Measurements from ENCODE around the gene ALKBH5. TPM values are rescaled to one million over a fixed set of nuclear protein-coding genes. Genes with fewer than 3 reads are reported as not detected.

Gene ALKBH5
- total and polyA plus RNA-seq, 5 donors from 2014 or later, result 102 to 123 (median 118) TPM

- Histone ChIP-seq H3K27me3 (ENCODE audit: control insufficient read depth, insufficient read depth, low read length) (no peaks in the 10 kb centered on the region), H3K36me3 (ENCODE audit: control insufficient read depth, insufficient read depth, low read length) (peaks cover 46% of the 10 kb centered on the region), H3K4me3 (ENCODE audit: low read depth, low read length) (no peak overlapping the region), H3K27ac (ENCODE audit: insufficient read depth, low read length, poor library complexity, severe bottlenecking) (peak overlapping the region; percentile 64), H3K9me3 (ENCODE audit: control insufficient read depth in 2 of 2, low read length in 2 of 2) (no peaks in the 10 kb centered on the region), H3K4me1 (ENCODE audit: control insufficient read depth, insufficient read depth, low read length, poor library complexity, severe bottlenecking) (peaks cover 41% of the 10 kb centered on the region)
- Mint-ChIP-seq H3K27ac (peak overlapping the region; percentile 25 to 71 (median 26)), H3K4me3 (peak overlapping the region; percentile 69 to 95 (median 72)), H3K4me1 (peaks cover 0 to 40% (median 20%) of the 10 kb centered on the region in 4 donors), H3K27me3 (no peaks in the 10 kb centered on the region), H3K36me3 (no peaks in the 10 kb centered on the region), H3K9me3 (no peaks in the 10 kb centered on the region)
- DNase-seq (no peak), ATAC-seq (ENCODE audit: low read depth in 2 of 2) (no peak)
Observed at GRCh38 chr17:18256351-18256750, 72.7 kb downstream of the ALKBH5 start.

- no peak for DNase-seq
Observed at GRCh38 chr17:18256776-18257175, 73.1 kb downstream of the ALKBH5 start.

GRCh38 chr17:18257268-18257981 lies 73.8 kb downstream of the ALKBH5 start:
- peak in 1 of 3 donors; percentile 20 for DNase-seq
- H3K4me3 ChIP-seq (ENCODE audit: low read depth, low read length), result peak overlapping the region; percentile 84
- H3K36me3 ChIP-seq (ENCODE audit: control insufficient read depth, insufficient read depth, low read length), result peaks cover 36% of the 10 kb centered on the region
- H3K27me3 ChIP-seq (ENCODE audit: control insufficient read depth, insufficient read depth, low read length), result no peaks in the 10 kb centered on the region
- peaks cover 51% of the 10 kb centered on the region for H3K4me1 ChIP-seq (ENCODE audit: control insufficient read depth, insufficient read depth, low read length, poor library complexity, severe bottlenecking)
- H3K27ac ChIP-seq (ENCODE audit: insufficient read depth, low read length, poor library complexity, severe bottlenecking), result peak overlapping the region; percentile 81
- peak overlapping the region; percentile 95 to 98 (median 96) for H3K4me3 Mint-ChIP-seq
- no peaks in the 10 kb centered on the region for H3K36me3 Mint-ChIP-seq
- H3K4me1 Mint-ChIP-seq, result peaks cover 0 to 51% (median 24%) of the 10 kb centered on the region in 4 donors
- H3K27ac Mint-ChIP-seq, result peak overlapping the region; percentile 60 to 97 (median 97)
- H3K9me3 Mint-ChIP-seq, result no peaks in the 10 kb centered on the region
- no peaks in the 10 kb centered on the region for H3K27me3 Mint-ChIP-seq
- ATAC-seq (ENCODE audit: low read depth in 2 of 2), result no peak
- H3K9me3 ChIP-seq (ENCODE audit: control insufficient read depth in 2 of 2, low read length in 2 of 2), result no peaks in the 10 kb centered on the region

More at GRCh38 chr17:18256776-18257175, 73.1 kb downstream of the ALKBH5 start:
- Histone ChIP-seq H3K27ac (ENCODE audit: insufficient read depth, low read length, poor library complexity, severe bottlenecking) (peak overlapping the region; percentile 64), H3K27me3 (ENCODE audit: control insufficient read depth, insufficient read depth, low read length) (no peaks in the 10 kb centered on the region), H3K36me3 (ENCODE audit: control insufficient read depth, insufficient read depth, low read length) (peaks cover 42% of the 10 kb centered on the region), H3K4me3 (ENCODE audit: low read depth, low read length) (peak overlapping the region; percentile 84), H3K9me3 (ENCODE audit: control insufficient read depth in 2 of 2, low read length in 2 of 2) (no peaks in the 10 kb centered on the region), H3K4me1 (ENCODE audit: control insufficient read depth, insufficient read depth, low read length, poor library complexity, severe bottlenecking) (peaks cover 45% of the 10 kb centered on the region)
- no peaks in the 10 kb centered on the region for H3K9me3 Mint-ChIP-seq
- ATAC-seq (ENCODE audit: low read depth in 2 of 2), result no peak
- peak overlapping the region; percentile 55 to 71 (median 60) for H3K27ac Mint-ChIP-seq
- H3K36me3 Mint-ChIP-seq, result no peaks in the 10 kb centered on the region
- H3K27me3 Mint-ChIP-seq, result no peaks in the 10 kb centered on the region
- H3K4me3 Mint-ChIP-seq, result peak overlapping the region; percentile 95 to 98 (median 96)
- peaks cover 0 to 45% (median 23%) of the 10 kb centered on the region in 4 donors for H3K4me1 Mint-ChIP-seq

GRCh38 chr17:18257982-18258355 lies 74.3 kb downstream of the ALKBH5 start:
- peak overlapping the region; percentile 84 for H3K4me3 ChIP-seq (ENCODE audit: low read depth, low read length)
- no peaks in the 10 kb centered on the region for H3K9me3 ChIP-seq (ENCODE audit: control insufficient read depth in 2 of 2, low read length in 2 of 2)
- Mint-ChIP-seq H3K9me3 (no peaks in the 10 kb centered on the region), H3K27me3 (no peaks in the 10 kb centered on the region), H3K4me1 (peaks cover 0 to 52% (median 24%) of the 10 kb centered on the region in 4 donors), H3K27ac (peak overlapping the region; percentile 90 to 97 (median 97)), H3K4me3 (peak overlapping the region; percentile 95 to 98 (median 96)), H3K36me3 (no peaks in the 10 kb centered on the region)
- peak overlapping the region; percentile 81 for H3K27ac ChIP-seq (ENCODE audit: insufficient read depth, low read length, poor library complexity, severe bottlenecking)
- no peaks in the 10 kb centered on the region for H3K27me3 ChIP-seq (ENCODE audit: control insufficient read depth, insufficient read depth, low read length)
- H3K4me1 ChIP-seq (ENCODE audit: control insufficient read depth, insufficient read depth, low read length, poor library complexity, severe bottlenecking), result peaks cover 52% of the 10 kb centered on the region
- peaks cover 33% of the 10 kb centered on the region for H3K36me3 ChIP-seq (ENCODE audit: control insufficient read depth, insufficient read depth, low read length)
- DNase-seq (peak; percentile 38 to 45 (median 42)), ATAC-seq (ENCODE audit: low read depth in 2 of 2) (peak; percentile 26 to 29)

- DNase-seq, result peak; percentile 52 to 68 (median 54)
- H3K27me3 Mint-ChIP-seq, result no peaks in the 10 kb centered on the region
- H3K4me3 Mint-ChIP-seq, result peak within 1 kb of the TSS; percentile 95 to 98 (median 96)
- peak; percentile 30 to 38 for ATAC-seq (ENCODE audit: low read depth in 2 of 2)
- Histone ChIP-seq H3K9me3 (ENCODE audit: control insufficient read depth in 2 of 2, low read length in 2 of 2) (no peaks in the 10 kb centered on the region), H3K4me1 (ENCODE audit: control insufficient read depth, insufficient read depth, low read length, poor library complexity, severe bottlenecking) (peaks cover 52% of the 10 kb centered on the region), H3K4me3 (ENCODE audit: low read depth, low read length) (peak within 1 kb of the TSS; percentile 84), H3K27ac (ENCODE audit: insufficient read depth, low read length, poor library complexity, severe bottlenecking) (peak within 1 kb of the TSS; percentile 94), H3K27me3 (ENCODE audit: control insufficient read depth, insufficient read depth, low read length) (no peaks in the 10 kb centered on the region), H3K36me3 (ENCODE audit: control insufficient read depth, insufficient read depth, low read length) (peaks cover 31% of the 10 kb centered on the region)
- H3K27ac Mint-ChIP-seq, result peak within 1 kb of the TSS; percentile 90 to 97 (median 97)
- peaks cover 0 to 55% (median 26%) of the 10 kb centered on the region in 4 donors for H3K4me1 Mint-ChIP-seq
- H3K36me3 Mint-ChIP-seq, result peaks cover 3% of the 10 kb centered on the region
- no peaks in the 10 kb centered on the region for H3K9me3 Mint-ChIP-seq
Observed at GRCh38 chr17:18258356-18259038, 74.9 kb downstream of the ALKBH5 start, which contains the start of gene FLII. Gene FLII (minus strand): TSS chr17:18258738. CDS start chr17:18258690, 48 bp downstream.

Other genes with a start within 250 kb of the ALKBH5 start
- gene TOM1L2, start 211.4 kb upstream of the ALKBH5 start, total RNA-seq, result 50.8 TPM
- 1 to 10 TPM; 4.0 to 8.3 (median 6.1) TPM for gene TOM1L2, start 211.4 kb upstream of the ALKBH5 start, polyA plus RNA-seq
- gene DRC3, start 211.0 kb upstream of the ALKBH5 start, total RNA-seq, result not detected
- gene DRC3, start 211.0 kb upstream of the ALKBH5 start, polyA plus RNA-seq, result not detected
- 25.1 TPM for gene ATPAF2, start 144.7 kb upstream of the ALKBH5 start, total RNA-seq
- 10 to 100 TPM; 10.9 to 16.4 (median 13.0) TPM for gene ATPAF2, start 144.7 kb upstream of the ALKBH5 start, polyA plus RNA-seq
- gene GID4, start 144.4 kb upstream of the ALKBH5 start, total RNA-seq, result 7.3 TPM
- gene GID4, start 144.4 kb upstream of the ALKBH5 start, polyA plus RNA-seq, result 1 to 10 TPM; 5.1 to 7.0 (median 5.2) TPM
- gene DRG2, start 95.9 kb upstream of the ALKBH5 start, total RNA-seq, result 54.5 TPM
- 10 to 100 TPM; 36.4 to 45.3 (median 41.4) TPM for gene DRG2, start 95.9 kb upstream of the ALKBH5 start, polyA plus RNA-seq
- gene MYO15A, start 75.1 kb upstream of the ALKBH5 start, total RNA-seq, result 0.81 TPM
- gene MYO15A, start 75.1 kb upstream of the ALKBH5 start, polyA plus RNA-seq, result under 1 TPM in 3 of 4 donors, not detected in 1; 0.19 to 0.35 (median 0.25) TPM
- gene LLGL1, start 41.8 kb downstream of the ALKBH5 start, total RNA-seq, result 16.6 TPM
- 1 to 10 TPM; 1.0 to 2.2 (median 1.6) TPM for gene LLGL1, start 41.8 kb downstream of the ALKBH5 start, polyA plus RNA-seq
- gene FLII, start 74.9 kb downstream of the ALKBH5 start, total RNA-seq, result 344 TPM
- gene FLII, start 74.9 kb downstream of the ALKBH5 start, polyA plus RNA-seq, result 100 to 1,000 TPM; 123 to 154 (median 127) TPM
- 12.1 TPM for gene MIEF2, start 76.8 kb downstream of the ALKBH5 start, total RNA-seq
- gene MIEF2, start 76.8 kb downstream of the ALKBH5 start, polyA plus RNA-seq, result 10 to 100 TPM; 11.7 to 19.9 (median 15.2) TPM
- 50.4 TPM for gene TOP3A, start 131.2 kb downstream of the ALKBH5 start, total RNA-seq
- gene TOP3A, start 131.2 kb downstream of the ALKBH5 start, polyA plus RNA-seq, result 10 to 100 TPM; 17.0 to 19.7 (median 18.4) TPM
- gene SMCR8, start 131.5 kb downstream of the ALKBH5 start, total RNA-seq, result 48.3 TPM
- 1 to 10 TPM; 3.5 to 6.3 (median 5.2) TPM for gene SMCR8, start 131.5 kb downstream of the ALKBH5 start, polyA plus RNA-seq
- gene SHMT1, start 179.7 kb downstream of the ALKBH5 start, total RNA-seq, result 19.0 TPM
- gene SHMT1, start 179.7 kb downstream of the ALKBH5 start, polyA plus RNA-seq, result 10 to 100 TPM; 31.5 to 44.7 (median 35.9) TPM
- not detected for gene EVPLL, start 193.9 kb downstream of the ALKBH5 start, total RNA-seq
- gene EVPLL, start 193.9 kb downstream of the ALKBH5 start, polyA plus RNA-seq, result under 1 TPM in 1 of 4 donors, not detected in 3; 0.25 TPM

All from CD4-positive, CD25-positive, alpha-beta regulatory T cell (primary cell).